Measurements from ENCODE around the gene C16orf90.

C16orf90 gene

GRCh38 chr16:3472878-3473595 is 22.3 kb downstream of the C16orf90 start:
- H3K27ac Mint-ChIP-seq, result no peak overlapping the region
- CTCF ChIA-PET, result no interaction called here
- H3K4me3 Mint-ChIP-seq, result no peak overlapping the region
- no peaks in the 10 kb centered on the region for H3K27me3 Mint-ChIP-seq
- peaks cover 20% of the 10 kb centered on the region for H3K36me3 Mint-ChIP-seq
- H3K4me1 Mint-ChIP-seq, result peaks cover 11% of the 10 kb centered on the region
- H3K9me3 Mint-ChIP-seq, result no peaks in the 10 kb centered on the region
- DNase-seq, result no peak

GRCh38 chr16:3471518-3472176 is 23.6 kb downstream of the C16orf90 start:
- Mint-ChIP-seq H3K9me3 (no peaks in the 10 kb centered on the region), H3K4me3 (no peak overlapping the region), H3K27ac (no peak overlapping the region), H3K36me3 (peaks cover 31% of the 10 kb centered on the region), H3K4me1 (peaks cover 23% of the 10 kb centered on the region), H3K27me3 (no peaks in the 10 kb centered on the region)
- CTCF ChIA-PET, result interaction anchor here (0.6 kb wide), 1 partner anchor 264 kb away, joined by 3 read pairs; no protein-coding TSS in a partner anchor
- no peak for DNase-seq

GRCh38 chr16:3470723-3471122 is 24.6 kb downstream of the C16orf90 start:
- DNase-seq, result no peak
- H3K9me3 Mint-ChIP-seq, result no peaks in the 10 kb centered on the region
- peaks cover 34% of the 10 kb centered on the region for H3K36me3 Mint-ChIP-seq
- H3K4me1 Mint-ChIP-seq, result peaks cover 26% of the 10 kb centered on the region
- peak overlapping the region; percentile 60 for H3K27ac Mint-ChIP-seq
- CTCF ChIA-PET, result no interaction called here
- H3K27me3 Mint-ChIP-seq, result no peaks in the 10 kb centered on the region
- no peak overlapping the region for H3K4me3 Mint-ChIP-seq

- no peak overlapping the region for H3K4me3 Mint-ChIP-seq
- no peak for DNase-seq
- peaks cover 39% of the 10 kb centered on the region for H3K36me3 Mint-ChIP-seq
- H3K9me3 Mint-ChIP-seq, result no peaks in the 10 kb centered on the region
- H3K27ac Mint-ChIP-seq, result no peak overlapping the region
- no peaks in the 10 kb centered on the region for H3K27me3 Mint-ChIP-seq
- CTCF ChIA-PET, result no interaction called here
- H3K4me1 Mint-ChIP-seq, result peaks cover 30% of the 10 kb centered on the region
Observed at GRCh38 chr16:3469736-3470135, 25.6 kb downstream of the C16orf90 start.

- H3K27ac Mint-ChIP-seq, result no peak overlapping the region
Observed at GRCh38 chr16:3468501-3468900, 26.8 kb downstream of the C16orf90 start.

GRCh38 chr16:3467921-3468320 is 27.4 kb downstream of the C16orf90 start:
- no peak overlapping the region for H3K4me3 Mint-ChIP-seq
- H3K36me3 Mint-ChIP-seq, result peaks cover 33% of the 10 kb centered on the region
- no peak for DNase-seq
- H3K27ac Mint-ChIP-seq, result no peak overlapping the region
- H3K9me3 Mint-ChIP-seq, result no peaks in the 10 kb centered on the region
- H3K27me3 Mint-ChIP-seq, result no peaks in the 10 kb centered on the region
- peaks cover 43% of the 10 kb centered on the region for H3K4me1 Mint-ChIP-seq
- CTCF ChIA-PET, result no interaction called here

More at GRCh38 chr16:3468501-3468900, 26.8 kb downstream of the C16orf90 start:
- DNase-seq, result no peak
- Mint-ChIP-seq H3K9me3 (no peaks in the 10 kb centered on the region), H3K4me1 (peaks cover 40% of the 10 kb centered on the region), H3K4me3 (no peak overlapping the region), H3K36me3 (peaks cover 39% of the 10 kb centered on the region), H3K27me3 (no peaks in the 10 kb centered on the region)
- CTCF ChIA-PET, result no interaction called here

- Mint-ChIP-seq H3K27ac (no peak overlapping the region), H3K4me3 (no peak overlapping the region), H3K27me3 (no peaks in the 10 kb centered on the region), H3K4me1 (peaks cover 43% of the 10 kb centered on the region), H3K9me3 (no peaks in the 10 kb centered on the region), H3K36me3 (peaks cover 32% of the 10 kb centered on the region)
- CTCF ChIA-PET, result no interaction called here
- no peak for DNase-seq
Observed at GRCh38 chr16:3467182-3467581, 28.1 kb downstream of the C16orf90 start.

GRCh38 chr16:3465911-3466584 is 29.2 kb downstream of the C16orf90 start:
- peak overlapping the region; percentile 70 for H3K27ac Mint-ChIP-seq
- H3K9me3 Mint-ChIP-seq, result no peaks in the 10 kb centered on the region
- CTCF ChIA-PET, result no interaction called here
- no peaks in the 10 kb centered on the region for H3K27me3 Mint-ChIP-seq
- H3K4me1 Mint-ChIP-seq, result peaks cover 50% of the 10 kb centered on the region
- no peak overlapping the region for H3K4me3 Mint-ChIP-seq
- no peak for DNase-seq
- peaks cover 35% of the 10 kb centered on the region for H3K36me3 Mint-ChIP-seq

- peaks cover 57% of the 10 kb centered on the region for H3K4me1 Mint-ChIP-seq
- H3K9me3 Mint-ChIP-seq, result no peaks in the 10 kb centered on the region
- no peak for DNase-seq
- CTCF ChIA-PET, result no interaction called here
- H3K4me3 Mint-ChIP-seq, result no peak overlapping the region
- H3K36me3 Mint-ChIP-seq, result peaks cover 38% of the 10 kb centered on the region
- no peaks in the 10 kb centered on the region for H3K27me3 Mint-ChIP-seq
- no peak overlapping the region for H3K27ac Mint-ChIP-seq
Observed at GRCh38 chr16:3465301-3465700, 30.0 kb downstream of the C16orf90 start.

GRCh38 chr16:3461151-3461550 is 34.1 kb downstream of the C16orf90 start:
- no peaks in the 10 kb centered on the region for H3K9me3 Mint-ChIP-seq
- DNase-seq, result peak; percentile 58
- H3K27ac Mint-ChIP-seq, result no peak overlapping the region
- H3K27me3 Mint-ChIP-seq, result no peaks in the 10 kb centered on the region
- CTCF ChIA-PET, result interaction anchor here (0.9 kb wide), 1 partner anchor 31 kb away, joined by 3 read pairs; no protein-coding TSS in a partner anchor
- H3K4me1 Mint-ChIP-seq, result peaks cover 66% of the 10 kb centered on the region
- H3K36me3 Mint-ChIP-seq, result peaks cover 21% of the 10 kb centered on the region
- H3K4me3 Mint-ChIP-seq, result no peak overlapping the region

GRCh38 chr16:3460585-3460984 is 34.7 kb downstream of the C16orf90 start:
- no peaks in the 10 kb centered on the region for H3K9me3 Mint-ChIP-seq
- peaks cover 68% of the 10 kb centered on the region for H3K4me1 Mint-ChIP-seq
- H3K27me3 Mint-ChIP-seq, result no peaks in the 10 kb centered on the region
- peak overlapping the region; percentile 16 for H3K27ac Mint-ChIP-seq
- CTCF ChIA-PET, result no interaction called here
- peaks cover 23% of the 10 kb centered on the region for H3K36me3 Mint-ChIP-seq
- no peak for DNase-seq
- H3K4me3 Mint-ChIP-seq, result no peak overlapping the region

GRCh38 chr16:3460121-3460520 is 35.2 kb downstream of the C16orf90 start:
- Mint-ChIP-seq H3K9me3 (no peaks in the 10 kb centered on the region), H3K27me3 (no peaks in the 10 kb centered on the region), H3K4me3 (peak overlapping the region; percentile 90), H3K4me1 (peaks cover 64% of the 10 kb centered on the region), H3K36me3 (peaks cover 18% of the 10 kb centered on the region), H3K27ac (no peak overlapping the region)
- CTCF ChIA-PET, result no interaction called here
- no peak for DNase-seq

- Mint-ChIP-seq H3K4me1 (peaks cover 63% of the 10 kb centered on the region), H3K9me3 (no peaks in the 10 kb centered on the region), H3K4me3 (peak overlapping the region; percentile 90), H3K27me3 (no peaks in the 10 kb centered on the region), H3K36me3 (peaks cover 18% of the 10 kb centered on the region), H3K27ac (peak overlapping the region; percentile 88)
- CTCF ChIA-PET, result no interaction called here
- peak; percentile 48 for DNase-seq
Observed at GRCh38 chr16:3459401-3460090, 35.7 kb downstream of the C16orf90 start.

GRCh38 chr16:3458852-3459361 is 36.4 kb downstream of the C16orf90 start:
- Mint-ChIP-seq H3K9me3 (no peaks in the 10 kb centered on the region), H3K27me3 (no peaks in the 10 kb centered on the region), H3K27ac (peak overlapping the region; percentile 88), H3K4me1 (peaks cover 57% of the 10 kb centered on the region), H3K36me3 (peaks cover 18% of the 10 kb centered on the region), H3K4me3 (peak overlapping the region; percentile 90)
- CTCF ChIA-PET, result no interaction called here
- peak; percentile 23 for DNase-seq
